C4-2B (cell line): ENCODE results near the gene SSH2.

Experiments used
- CTCF ChIP-seq: fragments of 450-650 bp; conservative IDR thresholded peaks from 2 replicates; pipeline ENCODE4 v1.5.1; 2017; ENCODE audit warnings: mild to moderate bottlenecking
- ZFX ChIP-seq: fragments of 450-650 bp; IDR thresholded peaks from 2 replicates; pipeline ENCODE4 v1.6.1; 2017

- TF ChIP-seq CTCF (no peak; the same call in 1 of the 2 replicates), ZFX (no peak)
These were observed 248.0 kb downstream of the SSH2 start for GRCh38 chr17:29682054-29682453.
